HL-60 (cell line): ENCODE results near the gene OCIAD1.

ENCODE experiments used
- SPI1 ChIP-seq: IDR thresholded peaks from 2 replicates; pipeline ENCODE4 v1.6.1; 2012; ENCODE audit warnings: low read depth, mild to moderate bottlenecking, borderline replicate concordance
- TF ChIP-seq, protein P1 (sequence below): IDR thresholded peaks from one replicate; pipeline ENCODE4 v1.5.1; 2011; ENCODE audit warnings: low read length, control low read depth, inconsistent platforms; ENCODE audit not compliant: insufficient read depth

DNA sequence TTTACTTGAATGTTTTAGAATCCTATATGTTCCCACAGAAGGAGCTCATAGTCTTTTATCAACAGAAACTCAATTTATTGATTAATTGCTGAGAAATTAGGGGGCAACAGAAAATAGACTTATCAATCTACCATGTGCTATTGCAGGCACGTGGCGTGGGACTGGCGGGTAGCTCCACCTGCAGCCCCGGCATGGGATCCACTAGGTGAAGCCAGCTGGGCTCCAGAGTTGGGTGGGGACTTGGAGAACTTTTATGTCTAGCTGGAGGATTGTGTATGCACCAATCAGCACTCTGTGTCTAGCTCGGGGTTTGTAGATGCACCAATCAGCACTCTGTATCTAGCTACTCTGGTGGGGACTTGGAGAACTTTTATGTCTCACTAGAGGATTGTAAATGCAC is 3.3 kb upstream of the OCIAD1 start:
- no peak for TF ChIP-seq SPI1
- TF ChIP-seq, protein P1, sequence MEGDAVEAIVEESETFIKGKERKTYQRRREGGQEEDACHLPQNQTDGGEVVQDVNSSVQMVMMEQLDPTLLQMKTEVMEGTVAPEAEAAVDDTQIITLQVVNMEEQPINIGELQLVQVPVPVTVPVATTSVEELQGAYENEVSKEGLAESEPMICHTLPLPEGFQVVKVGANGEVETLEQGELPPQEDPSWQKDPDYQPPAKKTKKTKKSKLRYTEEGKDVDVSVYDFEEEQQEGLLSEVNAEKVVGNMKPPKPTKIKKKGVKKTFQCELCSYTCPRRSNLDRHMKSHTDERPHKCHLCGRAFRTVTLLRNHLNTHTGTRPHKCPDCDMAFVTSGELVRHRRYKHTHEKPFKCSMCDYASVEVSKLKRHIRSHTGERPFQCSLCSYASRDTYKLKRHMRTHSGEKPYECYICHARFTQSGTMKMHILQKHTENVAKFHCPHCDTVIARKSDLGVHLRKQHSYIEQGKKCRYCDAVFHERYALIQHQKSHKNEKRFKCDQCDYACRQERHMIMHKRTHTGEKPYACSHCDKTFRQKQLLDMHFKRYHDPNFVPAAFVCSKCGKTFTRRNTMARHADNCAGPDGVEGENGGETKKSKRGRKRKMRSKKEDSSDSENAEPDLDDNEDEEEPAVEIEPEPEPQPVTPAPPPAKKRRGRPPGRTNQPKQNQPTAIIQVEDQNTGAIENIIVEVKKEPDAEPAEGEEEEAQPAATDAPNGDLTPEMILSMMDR: no peak
